HCT116 (cell line): ENCODE measurements around the gene GGTLC2. TPM values are rescaled to one million over a fixed set of nuclear protein-coding genes. Genes with fewer than 3 reads are reported as not detected.

Experiments used
- ATAC-seq: fragments of 200-7000 bp; cut with Tn5 transposase; 2 replicates; pipeline ENCODE4 v1.9.1; 2020; ENCODE audit warnings: mild to moderate bottlenecking, moderate library complexity
- BruUV-seq: library from RNA; stranded (reverse); fragments of 400-500 nt; replicated peaks from 2 replicates; lab custom pipeline; 2021; lab: Mats Ljungman, UMichigan
- CTCF ChIA-PET: fragments of 300-600 bp; sonication (Branson Sonifier 250); formaldehyde crosslinking; loops from one replicate; lab custom pipeline; 2021; ENCODE audit warnings: antibody characterized with exemption; lab: Charles Lee
- POLR2A ChIA-PET: fragments of 300-600, 350-600 bp; sonication (Branson Sonifier 250); formaldehyde crosslinking; loops from one replicate; lab custom pipeline; 2021; ENCODE audit warnings: antibody characterized with exemption; lab: Charles Lee
- RAD21 ChIA-PET, 2 experiments: fragments of 300-600 bp; sonication (Branson Sonifier 250); formaldehyde crosslinking; loops; one replicate each; lab custom pipeline; 2023; ENCODE audit warnings: low total read pairs in 2 of 2; ENCODE audit not compliant: uncharacterized antibody in 2 of 2, unreplicated experiment in 2 of 2, low non-redundant PET in 1 of 2; lab: Charles Lee
- DNase-seq: peaks from one replicate; pipeline ENCODE4 v3.0.0-alpha.2; 2010; ENCODE audit warnings: low read depth, low spot score
- H2AFZ ChIP-seq: fragments of 200-600 bp; shearing (Covaris generic), sonication (generic); 2 replicates; pipeline ENCODE4 v1.6.1; 2017; ENCODE audit warnings: low read depth, mixed run types, mixed read lengths, antibody characterized with exemption, low read length; ENCODE audit not compliant: poor library complexity, severe bottlenecking
- H3K27ac ChIP-seq: 2 replicates; pipeline ENCODE4 v1.5.1; 2012; ENCODE audit warnings: low read depth, low read length
- H3K27me3 ChIP-seq: fragments of 200-600 bp; sonication (generic); 2 replicates; pipeline ENCODE4 v1.6.1; 2016; ENCODE audit warnings: mixed run types, low read length, mixed read lengths; ENCODE audit not compliant: insufficient read depth
- H3K36me3 ChIP-seq, 2 experiments: fragments of 200-500 bp in 1 of 2; fragments of 200-600 bp in 1 of 2; sonication (Bioruptor generic) in 1 of 2; sonication (generic) in 1 of 2; 2 replicates each; pipeline versions ENCODE4 v1.5.1 to v1.6.1; 2014 to 2016; ENCODE audit warnings: low read length in 2 of 2, inconsistent platforms in 1 of 2, mixed read lengths in 1 of 2, mixed run types in 1 of 2; ENCODE audit not compliant: insufficient read depth in 2 of 2, control insufficient read depth in 1 of 2
- H3K4me1 ChIP-seq, 2 experiments: fragments of 200-600 bp in 1 of 2; sonication (generic) in 1 of 2; 2 replicates each; pipeline versions ENCODE4 v1.5.1 to v1.6.1; 2012 to 2017; ENCODE audit warnings: low read length in 2 of 2, inconsistent platforms in 1 of 2, mild to moderate bottlenecking in 1 of 2, mixed read lengths in 1 of 2, mixed run types in 1 of 2, moderate library complexity in 1 of 2; ENCODE audit not compliant: insufficient read depth in 2 of 2, control insufficient read depth in 1 of 2
- H3K4me2 ChIP-seq: fragments of 200-600 bp; sonication (generic); 2 replicates; pipeline ENCODE4 v1.6.1; 2017; ENCODE audit warnings: mixed run types, low read length, mixed read lengths
- H3K4me3 ChIP-seq, 2 experiments: fragments of 200-600 bp in 1 of 2; sonication (generic) in 1 of 2; replicated peaks in 1 of 2; 2 replicates each; pipeline ENCODE4 v1.5.1; 2011 to 2016; ENCODE audit warnings: low read length in 2 of 2, control low read depth in 1 of 2, low read depth in 1 of 2, mild to moderate bottlenecking in 1 of 2, mixed read lengths in 1 of 2, mixed run types in 1 of 2
- H3K79me2 ChIP-seq: fragments of 200-600 bp; sonication (generic); 2 replicates; pipeline ENCODE4 v1.6.1; 2017; ENCODE audit warnings: mild to moderate bottlenecking, mixed run types, low read length, moderate library complexity, mixed read lengths; ENCODE audit not compliant: insufficient read depth
- H3K9ac ChIP-seq: fragments of 200-600 bp; sonication (generic); 2 replicates; pipeline ENCODE4 v1.6.1; 2016; ENCODE audit warnings: low read length, mixed read lengths
- H3K9me2 ChIP-seq: fragments of 200-600 bp; sonication (generic), shearing (Covaris generic); 2 replicates; pipeline ENCODE4 v1.6.1; 2017; ENCODE audit warnings: mixed run types, mild to moderate bottlenecking, moderate library complexity; ENCODE audit not compliant: insufficient read depth
- H3K9me3 ChIP-seq, 2 experiments: fragments of 200-500 bp in 1 of 2; fragments of 200-600 bp in 1 of 2; sonication (Bioruptor generic) in 1 of 2; sonication (generic) in 1 of 2; 2 replicates each; pipeline ENCODE4 v1.6.1; 2014 to 2017; ENCODE audit warnings: low read length in 2 of 2, mixed read lengths in 2 of 2, inconsistent platforms in 1 of 2, low read depth in 1 of 2, mild to moderate bottlenecking in 1 of 2, mixed run types in 1 of 2, moderate library complexity in 1 of 2; ENCODE audit not compliant: control insufficient read depth in 1 of 2, insufficient read depth in 1 of 2
- H4K20me1 ChIP-seq: fragments of 200-600 bp; sonication (generic), shearing (Covaris generic); 2 replicates; pipeline ENCODE4 v1.6.1; 2017; ENCODE audit warnings: mixed run types, mild to moderate bottlenecking, moderate library complexity; ENCODE audit not compliant: insufficient read depth
- CBX3 ChIP-seq: IDR thresholded peaks from 2 replicates; pipeline ENCODE4 v1.6.1; 2012; ENCODE audit warnings: low read depth
- EZH2 ChIP-seq: fragments of 200-600 bp; sonication (generic); IDR thresholded peaks from 2 replicates; pipeline ENCODE4 v1.6.1; 2017; ENCODE audit warnings: antibody characterized with exemption, mixed run types
- POLR2AphosphoS5 ChIP-seq: IDR thresholded peaks from 2 replicates; pipeline ENCODE4 v1.6.1; 2011; ENCODE audit warnings: mild to moderate bottlenecking, low read depth, low read length, moderate library complexity
- SIN3A ChIP-seq: IDR thresholded peaks from 2 replicates; pipeline ENCODE4 v1.6.1; 2012; ENCODE audit warnings: low read depth
- YY1 ChIP-seq: IDR thresholded peaks from 2 replicates; pipeline ENCODE4 v1.6.1; 2011; ENCODE audit warnings: low read length, low read depth, moderate library complexity, mild to moderate bottlenecking; ENCODE audit not compliant: insufficient replicate concordance; ENCODE audit errors: extremely low read depth
- ZFX ChIP-seq: fragments of 450-650 bp; IDR thresholded peaks from 2 replicates; pipeline ENCODE4 v1.6.1; 2017
- ZNF274 ChIP-seq: fragments of 200-500 bp; sonication (Bioruptor generic); IDR thresholded peaks from 2 replicates; pipeline ENCODE4 v1.6.1; 2014; ENCODE audit warnings: mild to moderate bottlenecking, low read depth, low read length, inconsistent platforms
- intact Hi-C: fragments of 100-400 bp; cut with micrococcal nuclease; formaldehyde crosslinking; loops from 2 replicates; pipeline ENCODE4 v1.10.0; 2022
- total RNA-seq: library from RNA; stranded (reverse); gene quantifications from one replicate; pipeline ENCODE4 v1.2.1, GENCODE V29; 2021; ENCODE audit not compliant: unreplicated experiment
- TF ChIP-seq, protein P1 (sequence below), 3 experiments: fragments of 200-600 bp in 1 of 3; sonication (generic) in 1 of 3; IDR thresholded peaks in 2 of 3; conservative IDR thresholded peaks in 1 of 3; 2 replicates each; pipeline ENCODE4 v1.5.1; 2012 to 2017; ENCODE audit warnings: low read depth in 2 of 3, low read length in 2 of 3, antibody characterized with exemption in 1 of 3, borderline replicate concordance in 1 of 3, control low read depth in 1 of 3, mild to moderate bottlenecking in 1 of 3, mixed read lengths in 1 of 3, mixed run types in 1 of 3, moderate library complexity in 1 of 3; ENCODE audit not compliant: insufficient read depth in 1 of 3

GGTLC2 gene
- total RNA-seq, 1 experiment from 2014 or later: not detected

DNA sequence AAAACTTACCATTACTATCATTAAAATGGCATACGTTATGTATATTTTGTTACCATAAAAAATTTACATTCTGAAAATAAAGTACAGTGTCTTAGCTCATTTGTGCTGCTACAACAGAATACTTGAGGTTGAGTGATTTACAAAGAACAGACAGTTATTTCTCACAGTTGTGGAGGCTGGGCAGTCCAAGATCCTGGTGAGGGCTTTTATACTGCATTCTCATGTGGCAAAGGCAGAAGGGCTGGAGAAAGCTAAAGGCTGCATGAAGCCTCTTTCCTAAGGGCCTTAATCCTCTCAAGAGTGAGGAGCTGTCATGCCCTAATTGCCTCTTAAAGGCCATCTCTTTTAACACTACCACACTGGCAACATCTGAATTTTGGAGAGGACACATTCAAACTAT, 13.3 kb downstream of the GGTLC2 start (continued):
- no peak for TF ChIP-seq EZH2
- no peak for TF ChIP-seq ZNF274
- TF ChIP-seq, protein P1, sequence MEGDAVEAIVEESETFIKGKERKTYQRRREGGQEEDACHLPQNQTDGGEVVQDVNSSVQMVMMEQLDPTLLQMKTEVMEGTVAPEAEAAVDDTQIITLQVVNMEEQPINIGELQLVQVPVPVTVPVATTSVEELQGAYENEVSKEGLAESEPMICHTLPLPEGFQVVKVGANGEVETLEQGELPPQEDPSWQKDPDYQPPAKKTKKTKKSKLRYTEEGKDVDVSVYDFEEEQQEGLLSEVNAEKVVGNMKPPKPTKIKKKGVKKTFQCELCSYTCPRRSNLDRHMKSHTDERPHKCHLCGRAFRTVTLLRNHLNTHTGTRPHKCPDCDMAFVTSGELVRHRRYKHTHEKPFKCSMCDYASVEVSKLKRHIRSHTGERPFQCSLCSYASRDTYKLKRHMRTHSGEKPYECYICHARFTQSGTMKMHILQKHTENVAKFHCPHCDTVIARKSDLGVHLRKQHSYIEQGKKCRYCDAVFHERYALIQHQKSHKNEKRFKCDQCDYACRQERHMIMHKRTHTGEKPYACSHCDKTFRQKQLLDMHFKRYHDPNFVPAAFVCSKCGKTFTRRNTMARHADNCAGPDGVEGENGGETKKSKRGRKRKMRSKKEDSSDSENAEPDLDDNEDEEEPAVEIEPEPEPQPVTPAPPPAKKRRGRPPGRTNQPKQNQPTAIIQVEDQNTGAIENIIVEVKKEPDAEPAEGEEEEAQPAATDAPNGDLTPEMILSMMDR (IDR thresholded peaks at IDR 0.05 in 2 of 3, conservative IDR thresholded peaks at IDR 0.05 in 1 of 3; ENCODE audit: borderline replicate concordance in 1 of 3, insufficient read depth in 1 of 3, low read depth in 2 of 3, low read length in 2 of 3): no peak
- TF ChIP-seq SIN3A: no peak
- no peak for TF ChIP-seq POLR2AphosphoS5
- TF ChIP-seq CBX3: no peak
- TF ChIP-seq ZFX: no peak

DNA sequence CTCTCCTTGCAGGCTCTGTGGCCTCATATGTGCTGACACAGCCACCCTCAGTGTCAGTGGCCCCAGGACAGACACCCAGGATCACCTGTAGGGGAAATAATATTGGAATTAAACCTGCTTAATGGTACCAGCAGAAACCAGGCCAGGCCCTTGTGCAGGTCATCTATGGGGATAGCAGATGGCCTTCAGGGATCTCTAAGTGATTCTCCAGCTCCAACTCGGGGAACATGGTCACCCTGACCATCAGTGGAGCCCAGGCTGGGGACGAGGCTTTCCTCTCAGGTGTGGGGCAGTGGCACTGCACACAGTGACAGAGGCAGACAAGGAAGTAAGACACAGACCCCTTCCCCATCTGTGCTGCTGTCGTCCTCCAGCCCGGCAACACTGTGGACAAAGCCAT, 16.9 kb downstream of the GGTLC2 start:
- POLR2A ChIA-PET: no interaction called here
- ATAC-seq (no peak), DNase-seq (no peak)
- Histone ChIP-seq H3K27ac (no peak overlapping the region), H3K9me3 (no peaks in the 10 kb centered on the region), H2AFZ (no peak overlapping the region), H3K4me2 (no peak overlapping the region), H3K79me2 (no peaks in the 10 kb centered on the region), H3K9me2 (no peaks in the 10 kb centered on the region), H3K9ac (no peak overlapping the region), H4K20me1 (no peaks in the 10 kb centered on the region), H3K4me1 (no peaks in the 10 kb centered on the region), H3K4me3 (no peak overlapping the region), H3K36me3 (no peaks in the 10 kb centered on the region), H3K27me3 (0 out of 2 replicates have a peak, but pooled peaks cover 8% of the 10 kb centered on the region)
- CTCF ChIA-PET: interaction anchor here (1.2 kb wide), 1 partner anchor 24 kb away, joined by 4 read pairs; no protein-coding TSS in a partner anchor
- no TSS peak for BruUV-seq
- TF ChIP-seq, protein P1 (IDR thresholded peaks at IDR 0.05 in 2 of 3, conservative IDR thresholded peaks at IDR 0.05 in 1 of 3; ENCODE audit: borderline replicate concordance in 1 of 3, insufficient read depth in 1 of 3, low read depth in 2 of 3, low read length in 2 of 3): no peak
- TF ChIP-seq YY1 (no peak), EZH2 (no peak), POLR2AphosphoS5 (no peak), ZFX (no peak)
- intact Hi-C loops: no loop called here
- RAD21 ChIA-PET: no interaction called here
